ENCODE measurements around the gene MIB1.

Gene MIB1

DNA sequence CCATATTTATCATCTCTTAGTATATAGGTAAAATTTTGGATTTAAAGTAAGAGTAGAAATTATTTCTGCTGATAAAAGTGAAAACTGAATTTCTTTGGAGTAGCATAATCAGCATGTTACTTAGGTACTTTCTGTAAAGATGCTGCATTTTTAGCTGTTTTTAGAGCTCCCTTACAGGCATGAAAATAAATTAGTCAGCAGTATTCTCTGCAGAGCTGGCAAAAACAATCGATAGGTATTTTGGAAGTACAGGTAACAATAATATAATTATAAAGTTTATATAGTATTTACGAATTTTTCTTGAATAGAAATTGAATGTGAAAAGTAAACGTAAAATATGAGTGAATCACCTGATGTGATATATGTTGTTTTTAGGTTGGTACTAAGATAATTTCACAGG lies 83.3 kb downstream of the MIB1 start:
- Histone ChIP-seq H3K79me2 (ENCODE audit: control insufficient read depth, insufficient read depth, low read length) (no peaks in the 10 kb centered on the region), H2BK120ac (ENCODE audit: low read depth, low read length) (no peak overlapping the region)
- 100% methylated on average over 3 of the region's 3 CpGs for WGBS (ENCODE audit: extremely low coverage, insufficient coverage, low lambda C conversion rate)

GRCh38 chr18:21826196-21826595 lies 85.6 kb downstream of the MIB1 start:
- H3K27ac ChIP-seq (ENCODE audit: low read depth, low read length): no peak overlapping the region
- no peaks in the 10 kb centered on the region for H3K36me3 ChIP-seq (ENCODE audit: control insufficient read depth, insufficient read depth, low read length)
- no peak for DNase-seq
- no peak overlapping the region for H2AK5ac ChIP-seq (ENCODE audit: low read length)
- no peak overlapping the region for H3K56ac ChIP-seq (ENCODE audit: low read length)
- H3K4me3 ChIP-seq (ENCODE audit: low read length): no peak overlapping the region
- H3K4ac ChIP-seq (ENCODE audit: low read depth, low read length): no peak overlapping the region
- no peak overlapping the region for H3K18ac ChIP-seq (ENCODE audit: low read length)
- H3K9ac ChIP-seq (ENCODE audit: low read length): no peak overlapping the region
- no peak overlapping the region for H2BK120ac ChIP-seq (ENCODE audit: low read depth, low read length)
- no peaks in the 10 kb centered on the region for H3K27me3 ChIP-seq (ENCODE audit: insufficient read depth, low read length, poor library complexity)
- no peak overlapping the region for H4K5ac ChIP-seq (ENCODE audit: low read length)
- H3K79me2 ChIP-seq (ENCODE audit: control insufficient read depth, insufficient read depth, low read length): no peaks in the 10 kb centered on the region
- no peak overlapping the region for H3K4me2 ChIP-seq (ENCODE audit: low read length)
- WGBS (ENCODE audit: extremely low coverage, insufficient coverage, low lambda C conversion rate): no CpG with 5 or more reads among the region's 3 CpGs
- no peaks in the 10 kb centered on the region for H3K79me1 ChIP-seq (ENCODE audit: low read length)
- H3K23ac ChIP-seq (ENCODE audit: low read length): no peak overlapping the region
- H3K4me1 ChIP-seq (ENCODE audit: control insufficient read depth, low read depth, low read length): no peaks in the 10 kb centered on the region
- no peak overlapping the region for H2BK15ac ChIP-seq (replicated peaks; ENCODE audit: low read depth)
- no peak overlapping the region for H4K8ac ChIP-seq (ENCODE audit: low read depth, low read length)
- H2BK5ac ChIP-seq (ENCODE audit: low read length): no peak overlapping the region

More for the DNA sequence above, 83.3 kb downstream of the MIB1 start:
- Histone ChIP-seq H3K9ac (ENCODE audit: low read length) (no peak overlapping the region), H3K4me2 (ENCODE audit: low read length) (no peak overlapping the region), H4K5ac (ENCODE audit: low read length) (no peak overlapping the region), H3K18ac (ENCODE audit: low read length) (no peak overlapping the region), H2AK5ac (ENCODE audit: low read length) (no peak overlapping the region), H3K27ac (ENCODE audit: low read depth, low read length) (no peak overlapping the region), H3K4ac (ENCODE audit: low read depth, low read length) (no peak overlapping the region), H2BK15ac (replicated peaks; ENCODE audit: low read depth) (no peak overlapping the region), H3K4me1 (ENCODE audit: control insufficient read depth, low read depth, low read length) (no peaks in the 10 kb centered on the region), H3K27me3 (ENCODE audit: insufficient read depth, low read length, poor library complexity) (no peaks in the 10 kb centered on the region), H3K56ac (ENCODE audit: low read length) (no peak overlapping the region), H4K8ac (ENCODE audit: low read depth, low read length) (no peak overlapping the region), H3K36me3 (ENCODE audit: control insufficient read depth, insufficient read depth, low read length) (no peaks in the 10 kb centered on the region), H3K4me3 (ENCODE audit: low read length) (no peak overlapping the region), H3K79me1 (ENCODE audit: low read length) (no peaks in the 10 kb centered on the region), H3K23ac (ENCODE audit: low read length) (no peak overlapping the region), H2BK5ac (ENCODE audit: low read length) (no peak overlapping the region)
- no peak for DNase-seq

DNA sequence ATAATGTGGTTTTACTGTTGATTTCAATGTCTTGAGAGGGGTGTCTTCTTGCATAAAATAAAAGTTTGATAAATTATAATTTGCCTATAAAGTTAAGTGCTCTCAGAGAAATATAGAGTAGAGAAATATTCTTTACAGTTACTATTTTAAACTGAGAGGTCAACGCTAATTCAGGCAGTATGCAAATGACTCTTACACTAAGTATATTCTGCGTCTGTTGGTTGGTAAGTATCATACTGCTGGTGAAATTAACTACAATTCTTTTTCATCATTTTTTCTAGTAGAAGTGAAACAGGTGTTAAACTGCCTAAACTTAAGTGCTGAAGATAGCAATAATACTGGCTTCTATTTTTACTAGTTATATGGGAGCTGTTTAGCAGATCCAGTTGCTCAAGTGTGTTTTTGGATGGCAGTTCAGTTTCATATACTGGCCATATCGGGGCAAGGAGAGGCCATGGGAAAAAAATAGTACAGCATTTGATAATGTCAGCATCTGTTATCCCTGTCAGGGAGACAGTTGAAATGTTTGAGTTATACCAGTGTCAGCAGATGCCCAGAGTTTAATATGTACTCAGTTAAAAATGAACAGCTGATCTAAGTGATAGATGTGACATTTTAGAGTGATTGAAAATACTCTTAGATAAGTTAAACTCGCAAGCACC lies 86.2 kb downstream of the MIB1 start:
- H3K4me1 ChIP-seq (ENCODE audit: control insufficient read depth, low read depth, low read length): no peaks in the 10 kb centered on the region
- H3K27me3 ChIP-seq (ENCODE audit: insufficient read depth, low read length, poor library complexity): no peaks in the 10 kb centered on the region
- H3K79me2 ChIP-seq (ENCODE audit: control insufficient read depth, insufficient read depth, low read length): no peaks in the 10 kb centered on the region
- H3K4me2 ChIP-seq (ENCODE audit: low read length): no peak overlapping the region
- no peak overlapping the region for H2AK5ac ChIP-seq (ENCODE audit: low read length)
- H2BK5ac ChIP-seq (ENCODE audit: low read length): no peak overlapping the region
- H2BK15ac ChIP-seq (replicated peaks; ENCODE audit: low read depth): no peak overlapping the region
- H3K4ac ChIP-seq (ENCODE audit: low read depth, low read length): no peak overlapping the region
- no peak overlapping the region for H4K5ac ChIP-seq (ENCODE audit: low read length)
- no peak overlapping the region for H3K4me3 ChIP-seq (ENCODE audit: low read length)
- no peak overlapping the region for H4K8ac ChIP-seq (ENCODE audit: low read depth, low read length)
- no peak overlapping the region for H3K56ac ChIP-seq (ENCODE audit: low read length)
- H3K9ac ChIP-seq (ENCODE audit: low read length): no peak overlapping the region
- H3K18ac ChIP-seq (ENCODE audit: low read length): no peak overlapping the region
- no peak overlapping the region for H2BK120ac ChIP-seq (ENCODE audit: low read depth, low read length)
- no peak overlapping the region for H3K23ac ChIP-seq (ENCODE audit: low read length)
- H3K27ac ChIP-seq (ENCODE audit: low read depth, low read length): no peak overlapping the region
- no CpG with 5 or more reads among the region's 4 CpGs for WGBS (ENCODE audit: extremely low coverage, insufficient coverage, low lambda C conversion rate)
- no peak for DNase-seq
- H3K36me3 ChIP-seq (ENCODE audit: control insufficient read depth, insufficient read depth, low read length): no peaks in the 10 kb centered on the region
- no peaks in the 10 kb centered on the region for H3K79me1 ChIP-seq (ENCODE audit: low read length)

DNA sequence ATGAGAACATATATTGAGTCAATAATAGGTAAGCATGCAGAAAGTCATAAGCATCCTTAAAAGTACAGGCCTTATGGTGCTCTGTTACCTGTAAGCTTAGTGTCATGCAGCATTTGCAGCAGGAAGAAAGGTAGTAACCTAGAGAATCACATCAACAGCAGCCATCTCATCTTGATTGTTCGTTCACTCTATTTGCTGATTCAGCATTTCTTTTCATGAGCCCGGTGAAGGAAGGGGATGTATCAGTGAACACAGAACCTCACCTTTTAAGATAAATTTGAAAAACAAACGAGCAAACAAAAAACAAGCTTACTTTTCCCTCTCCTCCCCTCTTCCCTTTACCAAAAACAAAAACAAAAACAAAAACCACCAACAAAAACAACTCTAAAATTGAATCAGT lies 89.9 kb downstream of the MIB1 start:
- Histone ChIP-seq H3K23ac (ENCODE audit: low read length) (no peak overlapping the region), H3K4me1 (ENCODE audit: control insufficient read depth, low read depth, low read length) (no peaks in the 10 kb centered on the region), H2BK120ac (ENCODE audit: low read depth, low read length) (no peak overlapping the region), H3K79me1 (ENCODE audit: low read length) (no peaks in the 10 kb centered on the region), H3K4ac (ENCODE audit: low read depth, low read length) (no peak overlapping the region), H2BK5ac (ENCODE audit: low read length) (no peak overlapping the region), H3K36me3 (ENCODE audit: control insufficient read depth, insufficient read depth, low read length) (no peaks in the 10 kb centered on the region), H3K9ac (ENCODE audit: low read length) (no peak overlapping the region), H3K27ac (ENCODE audit: low read depth, low read length) (no peak overlapping the region), H4K5ac (ENCODE audit: low read length) (no peak overlapping the region), H3K18ac (ENCODE audit: low read length) (no peak overlapping the region), H3K56ac (ENCODE audit: low read length) (no peak overlapping the region), H3K4me3 (ENCODE audit: low read length) (no peak overlapping the region), H2AK5ac (ENCODE audit: low read length) (no peak overlapping the region), H3K4me2 (ENCODE audit: low read length) (no peak overlapping the region), H2BK15ac (replicated peaks; ENCODE audit: low read depth) (no peak overlapping the region), H3K79me2 (ENCODE audit: control insufficient read depth, insufficient read depth, low read length) (no peaks in the 10 kb centered on the region), H4K8ac (ENCODE audit: low read depth, low read length) (no peak overlapping the region), H3K27me3 (ENCODE audit: insufficient read depth, low read length, poor library complexity) (no peaks in the 10 kb centered on the region)
- WGBS (ENCODE audit: extremely low coverage, insufficient coverage, low lambda C conversion rate): no CpG with 5 or more reads among the region's 3 CpGs
- peak; percentile 4 for DNase-seq

- Histone ChIP-seq H3K27me3 (ENCODE audit: insufficient read depth, low read length, poor library complexity) (no peaks in the 10 kb centered on the region), H2AK5ac (ENCODE audit: low read length) (no peak overlapping the region), H3K36me3 (ENCODE audit: control insufficient read depth, insufficient read depth, low read length) (no peaks in the 10 kb centered on the region), H3K4me2 (ENCODE audit: low read length) (no peak overlapping the region), H4K5ac (ENCODE audit: low read length) (no peak overlapping the region), H3K56ac (ENCODE audit: low read length) (no peak overlapping the region), H3K27ac (ENCODE audit: low read depth, low read length) (no peak overlapping the region), H3K4me3 (ENCODE audit: low read length) (no peak overlapping the region), H4K8ac (ENCODE audit: low read depth, low read length) (peak overlapping the region; percentile 56), H2BK5ac (ENCODE audit: low read length) (no peak overlapping the region), H2BK120ac (ENCODE audit: low read depth, low read length) (no peak overlapping the region), H3K79me1 (ENCODE audit: low read length) (no peaks in the 10 kb centered on the region), H3K23ac (ENCODE audit: low read length) (no peak overlapping the region), H3K18ac (ENCODE audit: low read length) (no peak overlapping the region), H3K4me1 (ENCODE audit: control insufficient read depth, low read depth, low read length) (no peaks in the 10 kb centered on the region), H3K9ac (ENCODE audit: low read length) (no peak overlapping the region), H2BK15ac (replicated peaks; ENCODE audit: low read depth) (no peak overlapping the region), H3K4ac (ENCODE audit: low read depth, low read length) (no peak overlapping the region), H3K79me2 (ENCODE audit: control insufficient read depth, insufficient read depth, low read length) (no peaks in the 10 kb centered on the region)
- peak; percentile 23 for DNase-seq
- WGBS (ENCODE audit: extremely low coverage, insufficient coverage, low lambda C conversion rate): no CpG with 5 or more reads among the region's 5 CpGs
These were observed 90.8 kb downstream of the MIB1 start for GRCh38 chr18:21831413-21831831.
